Astrocyte (in vitro differentiated cells and primary cell): Measurements from ENCODE around the gene TRABD2A.
"Not testable (repeated sequence)": the region's sequence is repeated elsewhere in the genome, so short reads cannot be mapped to it uniquely, and the experiment has no call there.

Source experiments
- EZH2 ChIP-seq: IDR thresholded peaks from 2 replicates; pipeline ENCODE4 v1.6.1; 2012; ENCODE audit warnings: mild to moderate bottlenecking, low read length, inconsistent platforms; ENCODE audit not compliant: insufficient read depth
- TF ChIP-seq, protein P1 (sequence below): IDR thresholded peaks from 2 replicates; pipeline ENCODE4 v1.5.1; 2011; ENCODE audit warnings: low read depth, mild to moderate bottlenecking, inconsistent platforms, low read length, moderate library complexity; ENCODE audit not compliant: insufficient read depth

DNA sequence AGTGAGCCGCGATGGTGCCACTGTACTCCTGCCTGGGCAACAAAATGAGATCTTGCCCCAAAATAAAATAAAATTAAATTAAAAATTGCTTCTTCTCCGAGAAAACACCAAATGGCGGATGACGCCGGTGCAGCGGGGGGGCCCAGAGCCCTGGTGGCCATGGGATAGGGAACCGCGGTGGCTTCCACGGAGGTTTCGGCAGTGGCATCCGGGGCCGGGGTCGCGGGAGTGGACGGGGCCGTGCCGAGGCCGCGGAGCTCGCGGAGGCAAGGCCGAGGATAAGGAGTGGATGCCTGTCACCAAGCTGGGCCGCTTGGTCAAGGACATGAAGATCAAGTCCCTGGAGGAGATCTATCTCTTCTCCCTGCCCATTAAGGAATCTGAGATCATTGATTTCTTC, 34.8 kb upstream of the TRABD2A start:
- not testable (repeated sequence) for TF ChIP-seq EZH2
- TF ChIP-seq, protein P1, sequence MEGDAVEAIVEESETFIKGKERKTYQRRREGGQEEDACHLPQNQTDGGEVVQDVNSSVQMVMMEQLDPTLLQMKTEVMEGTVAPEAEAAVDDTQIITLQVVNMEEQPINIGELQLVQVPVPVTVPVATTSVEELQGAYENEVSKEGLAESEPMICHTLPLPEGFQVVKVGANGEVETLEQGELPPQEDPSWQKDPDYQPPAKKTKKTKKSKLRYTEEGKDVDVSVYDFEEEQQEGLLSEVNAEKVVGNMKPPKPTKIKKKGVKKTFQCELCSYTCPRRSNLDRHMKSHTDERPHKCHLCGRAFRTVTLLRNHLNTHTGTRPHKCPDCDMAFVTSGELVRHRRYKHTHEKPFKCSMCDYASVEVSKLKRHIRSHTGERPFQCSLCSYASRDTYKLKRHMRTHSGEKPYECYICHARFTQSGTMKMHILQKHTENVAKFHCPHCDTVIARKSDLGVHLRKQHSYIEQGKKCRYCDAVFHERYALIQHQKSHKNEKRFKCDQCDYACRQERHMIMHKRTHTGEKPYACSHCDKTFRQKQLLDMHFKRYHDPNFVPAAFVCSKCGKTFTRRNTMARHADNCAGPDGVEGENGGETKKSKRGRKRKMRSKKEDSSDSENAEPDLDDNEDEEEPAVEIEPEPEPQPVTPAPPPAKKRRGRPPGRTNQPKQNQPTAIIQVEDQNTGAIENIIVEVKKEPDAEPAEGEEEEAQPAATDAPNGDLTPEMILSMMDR = not testable (repeated sequence)
